Measurements from ENCODE around the gene CFAP100. TPM values are rescaled to one million over a fixed set of nuclear protein-coding genes. Genes with fewer than 3 reads are reported as not detected.

Gene CFAP100
- total and polyA plus RNA-seq, 9 of the 15 experiments (the other 6 are each of a cell fraction or from before 2014, with no cell fraction given), result not detected

- no peaks in the 10 kb centered on the region for H3K27me3 ChIP-seq (ENCODE audit: control insufficient read depth in 2 of 2, insufficient read depth in 2 of 2, low read length in 2 of 2)
- no peak overlapping the region for H3K4me3 ChIP-seq
- DNase-seq (ENCODE audit: extremely low read depth in 1 of 4, low spot score in 3 of 4) (no peak), FAIRE-seq (no peak), ATAC-seq (no peak)
- no TSS peak for BruUV-seq (replicated peaks)
- no peaks in the 10 kb centered on the region for H3K79me2 ChIP-seq (ENCODE audit: control insufficient read depth, insufficient read depth, low read length)
- H2AFZ ChIP-seq (ENCODE audit: low read depth, low read length), result no peak overlapping the region
- 85% methylated on average over 9 of the region's 9 CpGs for WGBS (ENCODE audit: insufficient coverage, low coverage, missing lambda C conversion rate)
- H3K9me1 ChIP-seq (ENCODE audit: control insufficient read depth, insufficient read depth, low read length), result no peaks in the 10 kb centered on the region
- intact Hi-C loops (cut with micrococcal nuclease) (no loop called here), in situ Hi-C loops (cut with MboI) (no loop called here)
- H3K27ac ChIP-seq (ENCODE audit: extremely low read depth, low read depth, low read length), result no peak overlapping the region
- H4K20me1 ChIP-seq (replicated peaks; ENCODE audit: control insufficient read depth, insufficient read depth, low read length), result no peaks in the 10 kb centered on the region
- H3K36me3 ChIP-seq (ENCODE audit: control insufficient read depth, insufficient read depth, low read length), result peaks cover 7% of the 10 kb centered on the region; the same call in 1 of the 3 replicates
- H3K9me3 ChIP-seq (replicated peaks; ENCODE audit: control insufficient read depth, insufficient read depth, low read depth, low read length), result no peaks in the 10 kb centered on the region
- TF ChIP-seq, protein P1, sequence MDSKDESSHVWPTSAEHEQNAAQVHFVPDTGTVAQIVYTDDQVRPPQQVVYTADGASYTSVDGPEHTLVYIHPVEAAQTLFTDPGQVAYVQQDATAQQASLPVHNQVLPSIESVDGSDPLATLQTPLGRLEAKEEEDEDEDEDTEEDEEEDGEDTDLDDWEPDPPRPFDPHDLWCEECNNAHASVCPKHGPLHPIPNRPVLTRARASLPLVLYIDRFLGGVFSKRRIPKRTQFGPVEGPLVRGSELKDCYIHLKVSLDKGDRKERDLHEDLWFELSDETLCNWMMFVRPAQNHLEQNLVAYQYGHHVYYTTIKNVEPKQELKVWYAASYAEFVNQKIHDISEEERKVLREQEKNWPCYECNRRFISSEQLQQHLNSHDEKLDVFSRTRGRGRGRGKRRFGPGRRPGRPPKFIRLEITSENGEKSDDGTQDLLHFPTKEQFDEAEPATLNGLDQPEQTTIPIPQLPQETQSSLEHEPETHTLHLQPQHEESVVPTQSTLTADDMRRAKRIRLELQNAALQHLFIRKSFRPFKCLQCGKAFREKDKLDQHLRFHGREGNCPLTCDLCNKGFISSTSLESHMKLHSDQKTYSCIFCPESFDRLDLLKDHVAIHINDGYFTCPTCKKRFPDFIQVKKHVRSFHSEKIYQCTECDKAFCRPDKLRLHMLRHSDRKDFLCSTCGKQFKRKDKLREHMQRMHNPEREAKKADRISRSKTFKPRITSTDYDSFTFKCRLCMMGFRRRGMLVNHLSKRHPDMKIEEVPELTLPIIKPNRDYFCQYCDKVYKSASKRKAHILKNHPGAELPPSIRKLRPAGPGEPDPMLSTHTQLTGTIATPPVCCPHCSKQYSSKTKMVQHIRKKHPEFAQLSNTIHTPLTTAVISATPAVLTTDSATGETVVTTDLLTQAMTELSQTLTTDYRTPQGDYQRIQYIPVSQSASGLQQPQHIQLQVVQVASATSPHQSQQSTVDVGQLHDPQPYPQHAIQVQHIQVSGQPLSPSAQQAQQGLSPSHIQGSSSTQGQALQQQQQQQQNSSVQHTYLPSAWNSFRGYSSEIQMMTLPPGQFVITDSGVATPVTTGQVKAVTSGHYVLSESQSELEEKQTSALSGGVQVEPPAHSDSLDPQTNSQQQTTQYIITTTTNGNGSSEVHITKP (IDR thresholded peaks at IDR 0.05; ENCODE audit: partially characterized antibody), result no peak
- no peak for TF ChIP-seq ESRRA (IDR thresholded peaks at IDR 0.05; ENCODE audit: borderline replicate concordance, low read depth)
- no peak for TF ChIP-seq TGIF2 (CRISPR knock-in tag; IDR thresholded peaks at IDR 0.05)
- no peak for TF ChIP-seq DPF2 (IDR thresholded peaks at IDR 0.05)
- no peak for TF ChIP-seq TBL1XR1 (IDR thresholded peaks at IDR 0.05; ENCODE audit: low read length in 2 of 2)
- no peak for TF ChIP-seq HMGXB4 (CRISPR knock-in tag; IDR thresholded peaks at IDR 0.05)
- TF ChIP-seq HDAC8 (tag; IDR thresholded peaks at IDR 0.05), result no peak
- H3K9ac ChIP-seq (ENCODE audit: insufficient read depth in 1 of 2, low read depth in 2 of 2, low read length in 2 of 2), result no peak overlapping the region
- H3K4me2 ChIP-seq (ENCODE audit: insufficient read depth, low read length), result no peak overlapping the region
- no peaks in the 10 kb centered on the region for H3K4me1 ChIP-seq (replicated peaks in 1 of 2; ENCODE audit: control insufficient read depth in 2 of 2, insufficient read depth in 2 of 2, low read length in 2 of 2)
- CTCF ChIA-PET (ENCODE audit: low intra/inter-chr PET ratio), result no interaction called here
- POLR2A ChIA-PET, result no interaction called here
Measured at GRCh38 chr3:126440709-126440995, 45.9 kb downstream of the CFAP100 start.

All from K562 (cell line).